Activated naive CD4-positive, alpha-beta T cell treated with Interleukin-2 at 50 U/mL for 16 hours (primary cell): Measurements from ENCODE around the gene SERPINI2.
"Not testable (repeated sequence)": the region's sequence is repeated elsewhere in the genome, so short reads cannot be mapped to it uniquely, and the experiment has no call there.

Experiments used
- DNase-seq: peaks from one replicate; pipeline ENCODE4 v3.0.0-alpha.2; 2020

The SERPINI2 gene

GRCh38 chr3:167445491-167445890, 28.4 kb downstream of the SERPINI2 start:
- DNase-seq: no peak

DNA sequence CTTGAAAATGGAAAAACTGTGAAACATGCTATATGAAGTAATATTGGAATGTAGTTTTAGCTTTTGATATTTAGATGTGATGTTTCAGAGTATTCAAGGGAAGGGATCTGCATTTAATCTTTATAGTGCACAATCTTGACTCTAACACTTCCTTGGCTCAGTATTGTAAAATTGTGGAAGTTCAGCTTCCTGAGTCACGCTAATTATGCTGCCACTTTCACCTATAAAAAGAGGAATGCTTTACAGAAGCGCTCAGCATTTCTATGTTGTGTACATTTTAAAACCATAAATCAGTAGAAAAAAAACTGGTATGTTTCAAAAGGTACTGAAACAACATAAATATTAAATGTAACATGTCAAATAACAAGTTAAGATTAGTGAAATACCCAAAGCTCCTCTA, 32.6 kb downstream of the SERPINI2 start:
- no peak for DNase-seq

GRCh38 chr3:167437428-167438139, 36.3 kb downstream of the SERPINI2 start:
- DNase-seq: no peak

GRCh38 chr3:167426962-167427361, 46.9 kb downstream of the SERPINI2 start:
- DNase-seq: not testable (repeated sequence)

DNA sequence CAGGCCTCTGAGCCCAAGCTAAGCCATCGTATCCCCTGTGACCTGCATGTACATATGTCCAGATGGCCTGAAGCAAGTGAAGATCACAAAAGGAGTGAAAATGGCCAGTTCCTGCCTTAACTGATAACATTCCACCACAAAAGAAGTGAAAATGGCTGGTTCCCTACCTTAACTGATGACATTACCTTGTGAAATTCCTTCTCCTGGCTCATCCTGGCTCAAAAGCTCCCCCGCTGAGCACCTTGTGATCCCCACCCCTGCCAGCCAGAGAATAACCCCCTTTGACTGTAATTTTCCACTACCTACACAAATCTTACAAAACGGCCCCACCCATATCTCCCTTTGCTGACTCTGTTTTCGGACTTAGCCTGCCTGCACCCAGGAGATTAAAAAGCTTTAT, 51.4 kb downstream of the SERPINI2 start:
- not testable (repeated sequence) for DNase-seq

- DNase-seq: no peak
Measured at GRCh38 chr3:167409611-167410010, 64.2 kb downstream of the SERPINI2 start.

DNA sequence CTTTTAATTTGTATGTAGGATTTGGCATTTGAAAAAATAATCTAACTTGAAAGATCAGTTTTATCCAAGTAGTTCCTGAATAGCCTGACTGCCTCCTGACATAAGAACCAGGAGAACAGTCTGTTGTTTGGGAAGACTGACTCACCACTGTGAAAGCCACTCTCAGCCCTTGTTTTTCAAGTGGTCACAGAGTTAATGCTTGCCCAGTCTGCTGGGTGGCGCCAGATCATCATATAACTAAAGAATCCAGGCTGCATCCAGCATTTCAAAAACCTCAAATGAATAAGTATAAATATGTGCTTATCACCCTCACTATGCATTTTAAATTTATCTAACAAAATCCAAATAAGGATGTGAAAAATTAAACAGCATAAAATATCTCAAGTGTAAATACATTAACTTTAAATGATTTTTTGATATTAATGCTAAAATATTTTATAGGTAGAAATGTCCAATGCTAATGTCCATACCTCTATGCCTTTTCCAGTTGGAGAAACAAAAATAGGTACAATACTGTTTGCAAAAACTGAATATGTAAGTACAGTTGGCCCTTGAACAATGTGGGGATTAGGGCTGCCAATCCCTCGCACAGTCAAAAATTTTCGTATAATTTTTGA, 66.9 kb downstream of the SERPINI2 start:
- no peak for DNase-seq

GRCh38 chr3:167397826-167398225, 76.0 kb downstream of the SERPINI2 start:
- DNase-seq: no peak

DNA sequence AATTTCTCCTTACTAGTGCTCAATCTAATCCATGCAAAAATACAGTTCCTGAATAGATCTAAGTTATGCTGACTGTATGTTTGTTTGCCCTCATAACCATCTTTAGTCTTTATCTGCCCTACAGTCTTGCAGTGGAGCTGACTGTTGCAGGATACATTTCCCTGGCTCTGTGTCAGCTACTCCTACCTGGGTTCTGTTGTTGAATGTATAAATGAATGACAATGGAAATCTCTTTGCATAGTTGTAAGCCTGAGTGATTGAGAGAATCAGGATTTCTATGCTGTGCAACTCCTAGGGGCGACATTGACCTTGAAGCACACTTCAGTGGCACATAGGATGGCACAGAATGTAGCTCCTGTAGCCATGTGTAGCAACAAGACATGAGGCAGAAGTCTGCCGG, 77.8 kb downstream of the SERPINI2 start:
- DNase-seq: no peak

DNA sequence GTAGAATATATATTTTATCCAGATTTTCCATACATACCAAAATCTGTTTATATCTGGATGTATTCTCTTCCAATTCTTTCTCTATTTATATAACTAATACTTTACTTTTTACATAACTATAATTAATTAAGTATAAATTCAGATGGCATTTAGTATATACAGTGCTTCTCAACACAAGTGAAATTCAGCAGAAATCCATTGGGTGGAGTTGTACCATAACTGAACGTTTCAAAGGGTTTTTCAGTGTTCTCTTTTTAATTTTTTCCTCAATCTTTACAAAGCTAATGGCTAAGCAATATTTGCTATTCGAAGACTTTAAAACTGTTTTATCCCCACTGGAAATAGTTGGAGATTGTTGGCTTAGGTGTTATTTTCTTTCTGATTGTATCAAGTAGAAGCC, 79.8 kb downstream of the SERPINI2 start:
- DNase-seq: no peak
